Measurements from ENCODE around the gene REXO4.
"Not testable (repeated sequence)": the region's sequence is repeated elsewhere in the genome, so short reads cannot be mapped to it uniquely, and the experiment has no call there.

REXO4 gene

GRCh38 chr9:133417541-133418461 is at the start of gene REXO4:
Gene REXO4 (minus strand): TSS chr9:133418010. CDS start chr9:133417844, 166 bp downstream.
- DNase-seq = peak; percentile 46

GRCh38 chr9:133467101-133467500 is 49.3 kb upstream of the REXO4 start:
- no peak for DNase-seq

- no peak for DNase-seq
These were observed 48.2 kb upstream of the REXO4 start for GRCh38 chr9:133465984-133466383.

GRCh38 chr9:133464638-133465037 is 46.8 kb upstream of the REXO4 start:
- DNase-seq = no peak

- no peak for DNase-seq
These were observed 46.2 kb upstream of the REXO4 start for GRCh38 chr9:133463864-133464615.

GRCh38 chr9:133463234-133463863 is 45.5 kb upstream of the REXO4 start:
- DNase-seq = no peak

- no peak for DNase-seq
These were observed 44.2 kb upstream of the REXO4 start for GRCh38 chr9:133461975-133462374.

GRCh38 chr9:133460405-133461175 is 42.8 kb upstream of the REXO4 start:
- no peak for DNase-seq

- no peak for DNase-seq
These were observed 41.9 kb upstream of the REXO4 start, which contains the start of gene CACFD1 for GRCh38 chr9:133459476-133460404. Gene CACFD1 (plus strand): TSS chr9:133459978. CDS start chr9:133460067, 89 bp downstream.

- no peak for DNase-seq
These were observed 41.0 kb upstream of the REXO4 start for GRCh38 chr9:133458643-133459312.

- no peak for DNase-seq
These were observed 39.9 kb upstream of the REXO4 start for GRCh38 chr9:133457748-133458147.

- DNase-seq = no peak
These were observed 39.4 kb upstream of the REXO4 start for GRCh38 chr9:133457233-133457632.

- DNase-seq = no peak
These were observed 38.6 kb upstream of the REXO4 start for GRCh38 chr9:133456409-133456808.

- DNase-seq = no peak
These were observed 38.1 kb upstream of the REXO4 start for GRCh38 chr9:133455936-133456335.

GRCh38 chr9:133454943-133455673 is 37.3 kb upstream of the REXO4 start:
- no peak for DNase-seq

GRCh38 chr9:133454325-133454724 is 36.5 kb upstream of the REXO4 start:
- no peak for DNase-seq

- no peak for DNase-seq
These were observed 35.8 kb upstream of the REXO4 start for GRCh38 chr9:133453651-133454050.

GRCh38 chr9:133452562-133452961 is 34.8 kb upstream of the REXO4 start:
- DNase-seq = no peak

- not testable (repeated sequence) for DNase-seq
These were observed 34.1 kb upstream of the REXO4 start for GRCh38 chr9:133451865-133452264.

- DNase-seq = no peak
These were observed 31.9 kb upstream of the REXO4 start for GRCh38 chr9:133449760-133450159.
